ENCODE results near the gene MBLAC1.

MBLAC1 gene

DNA sequence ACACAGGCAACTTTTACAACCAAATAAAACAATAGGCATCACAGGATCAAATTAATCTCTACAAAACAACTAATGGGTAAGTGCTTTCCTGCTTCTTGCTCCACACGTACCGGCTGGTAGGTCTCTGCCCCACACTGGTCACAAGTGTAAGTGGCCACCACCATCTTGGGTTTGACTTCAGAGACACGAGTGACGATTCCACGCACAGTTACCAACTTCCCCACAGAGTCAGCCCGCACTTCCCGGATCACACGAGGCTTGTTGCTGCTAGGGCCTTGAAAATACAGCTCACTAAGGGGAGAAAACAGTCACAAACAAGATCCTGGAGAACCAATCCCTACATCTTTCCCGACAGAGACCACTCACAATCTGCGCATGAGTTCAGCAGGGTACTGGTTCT is 27.9 kb upstream of the MBLAC1 start:
- DNase-seq = no peak

- DNase-seq = no peak
These were observed 27.3 kb upstream of the MBLAC1 start for GRCh38 chr7:100099452-100099851.

DNA sequence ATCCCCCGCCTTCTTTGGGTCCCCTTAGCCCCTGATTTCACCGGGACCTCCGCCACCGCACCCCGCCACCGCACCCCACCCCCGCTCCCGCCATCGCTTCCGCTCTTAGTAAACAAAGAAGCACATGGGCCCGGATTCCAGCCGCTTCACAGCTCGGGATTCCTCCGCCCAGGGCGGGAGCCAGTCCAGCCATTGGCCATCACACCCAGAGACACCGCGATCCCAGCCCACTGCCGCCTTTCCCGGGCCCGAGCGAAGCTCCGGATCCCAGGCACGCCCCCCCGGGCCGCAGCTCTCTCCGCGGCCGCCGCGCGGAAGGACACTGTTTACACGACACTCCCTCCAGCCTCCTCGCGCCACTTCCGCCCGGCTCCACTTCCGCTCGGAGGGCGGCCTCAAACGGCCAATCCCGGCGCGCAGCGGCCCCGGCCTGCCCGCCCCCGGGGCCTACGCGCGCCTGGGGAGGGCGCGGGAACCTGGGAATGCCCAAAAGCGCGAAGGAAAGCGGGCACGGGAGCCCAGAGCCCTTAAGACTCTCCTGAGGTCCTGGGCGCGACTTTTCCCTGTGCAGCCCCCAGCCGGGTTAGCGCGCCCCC is 26.2 kb upstream of the MBLAC1 start:
- peak; percentile 97 to 98 for DNase-seq

DNA sequence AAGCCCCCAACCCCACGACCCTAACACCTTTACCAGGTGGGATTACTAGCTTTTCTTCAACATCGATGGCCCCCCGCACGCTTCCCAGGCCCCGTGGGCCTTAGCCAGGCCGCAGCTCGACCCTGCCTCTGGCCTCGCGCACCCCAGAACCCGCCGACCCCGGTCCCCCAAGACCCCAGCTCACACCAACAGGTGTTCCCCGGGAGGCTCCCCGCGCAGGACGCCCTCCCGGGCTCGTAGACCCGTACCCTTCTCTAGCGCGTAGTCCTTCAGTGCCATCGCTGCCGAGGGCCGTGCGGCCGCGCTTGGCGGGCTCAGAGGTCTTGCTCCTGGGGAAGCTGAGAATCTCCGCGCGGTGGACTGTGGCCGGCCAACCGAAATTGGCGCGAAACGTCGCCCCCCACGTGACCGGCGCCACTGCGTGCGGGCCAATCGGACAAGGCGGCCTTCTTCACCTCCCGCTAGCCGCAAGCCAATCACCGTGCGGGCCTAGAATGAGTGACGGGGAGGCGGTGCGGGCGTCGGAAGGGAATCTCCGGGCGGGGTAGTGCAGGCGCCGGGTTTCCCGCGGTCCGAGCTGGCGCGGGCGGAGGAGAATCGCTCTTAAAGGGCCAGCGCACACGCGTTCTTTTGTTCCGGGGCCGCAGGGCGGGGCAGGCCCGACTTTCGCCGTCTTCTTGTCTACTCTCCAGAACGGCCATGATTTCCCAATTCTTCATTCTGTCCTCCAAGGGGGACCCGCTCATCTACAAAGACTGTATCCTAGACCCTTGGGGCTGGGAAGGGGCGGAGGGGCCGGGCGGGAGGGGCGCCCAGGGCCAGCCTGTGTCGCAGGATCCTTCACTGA is 25.5 kb upstream of the MBLAC1 start, which contains the start of the genes AP4M1 and MCM7:
Gene AP4M1 (plus strand): TSS at position 628 of the 847 bp plus-strand sequence. CDS start 72 bp downstream, at position 700.
Gene MCM7 (minus strand): TSS at position 382 of the 847 bp plus-strand sequence. CDS start 103 bp downstream, at position 279.
- DNase-seq = peak; percentile 99

GRCh38 chr7:100102950-100103840 is 23.6 kb upstream of the MBLAC1 start:
- DNase-seq = no peak

GRCh38 chr7:100105534-100105933 is 21.2 kb upstream of the MBLAC1 start:
- DNase-seq = no peak

DNA sequence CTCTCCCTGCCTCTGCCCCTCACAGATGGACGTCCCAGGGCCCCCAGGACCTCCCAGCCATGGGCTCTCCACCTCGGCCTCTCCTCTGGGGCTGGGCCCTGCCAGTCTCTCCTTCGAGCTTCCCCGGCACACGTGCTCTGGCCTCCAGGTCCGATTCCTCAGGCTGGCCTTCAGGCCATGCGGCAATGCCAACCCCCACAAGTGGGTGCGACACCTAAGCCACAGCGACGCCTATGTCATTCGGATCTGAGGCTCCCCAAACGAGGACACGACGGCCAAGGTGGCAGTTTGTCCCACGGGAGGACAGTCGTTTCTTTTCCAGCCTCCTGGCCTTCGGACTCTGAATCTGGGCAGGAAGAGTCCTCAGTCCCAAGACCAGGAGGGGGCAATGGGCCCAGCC is 20.1 kb upstream of the MBLAC1 start:
- no peak for DNase-seq

- no peak for DNase-seq
These were observed 19.5 kb upstream of the MBLAC1 start for GRCh38 chr7:100107125-100107737.

- no peak for DNase-seq
These were observed 18.9 kb upstream of the MBLAC1 start for GRCh38 chr7:100107890-100108289.

DNA sequence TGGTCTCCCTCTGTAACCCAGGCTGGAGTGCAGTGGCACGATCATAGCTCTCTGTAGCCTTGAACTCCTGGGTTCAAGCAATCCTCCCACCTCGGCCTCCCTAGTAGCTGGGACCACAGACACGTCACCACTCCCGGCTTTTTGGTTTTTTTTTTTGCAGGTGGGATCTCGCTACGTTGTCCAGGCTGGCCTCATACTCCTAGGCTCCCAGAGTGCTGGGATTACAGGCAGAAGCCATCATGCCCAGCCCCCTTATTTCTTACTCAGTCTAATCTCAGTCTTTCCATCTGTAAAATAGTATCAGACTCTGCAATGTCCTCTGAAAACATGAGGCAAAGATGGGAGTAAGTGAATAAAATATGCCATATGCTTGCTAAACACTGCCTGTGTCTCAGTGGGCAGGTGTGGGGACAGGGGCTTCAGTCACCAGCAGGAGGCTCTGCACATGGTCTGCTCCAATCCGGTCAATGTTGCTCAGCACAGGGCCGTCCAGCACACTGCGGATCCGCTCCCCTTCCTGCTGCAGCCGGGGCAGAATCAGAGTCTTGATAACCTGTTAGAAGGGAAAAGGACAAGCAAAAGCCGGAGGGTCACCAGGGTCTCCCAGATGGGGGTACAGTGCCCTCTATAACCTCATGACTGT is 17.1 kb upstream of the MBLAC1 start:
- DNase-seq = no peak

DNA sequence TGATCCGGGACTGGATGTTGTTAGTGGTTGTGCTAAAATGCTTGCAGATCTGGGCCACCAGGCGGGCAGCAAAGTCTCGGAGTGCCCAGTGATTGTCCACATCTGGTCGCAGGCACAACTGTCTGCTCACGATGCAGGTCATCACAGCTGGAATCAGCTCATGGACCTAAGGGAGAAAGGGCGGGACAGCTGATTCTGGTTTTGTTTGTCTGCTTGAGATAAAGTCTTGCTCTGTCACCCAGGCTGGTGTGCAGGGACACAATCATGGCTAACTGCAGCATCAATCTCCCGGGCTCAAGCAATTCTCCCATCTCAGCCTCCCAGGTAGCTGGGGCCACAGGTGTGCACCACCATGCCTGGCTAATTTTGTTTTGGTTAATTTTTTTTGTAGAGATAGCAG is 15.6 kb upstream of the MBLAC1 start:
- no peak for DNase-seq

DNA sequence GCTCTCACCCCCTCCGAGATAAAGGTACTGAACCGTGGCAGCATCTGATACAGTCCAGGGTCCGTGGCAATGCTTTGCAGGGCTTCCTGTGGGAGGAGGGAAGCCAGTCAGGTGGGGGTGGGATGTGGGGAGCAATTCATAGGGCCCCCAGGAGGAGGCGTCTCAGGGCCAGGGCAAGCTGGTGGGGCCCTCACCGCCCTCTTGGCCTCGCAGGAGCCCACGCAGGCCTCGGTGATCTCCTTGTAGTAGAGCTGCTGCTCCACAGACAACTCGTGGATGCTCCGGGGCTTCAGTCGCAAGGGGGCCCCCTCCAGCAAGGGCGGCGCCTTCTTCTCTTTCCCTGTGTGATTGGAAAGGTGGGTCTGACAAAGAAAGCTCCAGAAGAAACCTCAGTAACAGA is 14.9 kb upstream of the MBLAC1 start:
- no peak for DNase-seq

DNA sequence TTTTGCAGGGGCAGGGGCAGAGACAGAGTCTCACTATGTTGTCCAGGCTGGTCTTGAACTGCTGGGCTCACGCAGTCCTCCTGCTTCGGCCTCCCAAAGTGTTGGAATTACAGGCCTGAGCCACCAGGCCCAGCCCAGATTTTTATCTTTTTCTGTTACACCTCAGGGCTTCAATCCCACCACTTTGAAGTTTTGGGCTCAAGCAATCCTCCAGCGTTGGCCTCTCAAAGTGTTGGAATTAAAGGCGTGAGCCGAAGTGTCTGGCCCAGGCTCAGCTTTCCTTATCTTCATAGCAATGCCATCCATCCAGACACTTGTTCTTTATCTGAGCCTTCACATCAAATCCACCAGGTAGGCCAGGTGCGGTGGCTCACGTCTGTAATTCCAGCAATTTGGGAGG is 11.7 kb upstream of the MBLAC1 start:
- DNase-seq = no peak

GRCh38 chr7:100118388-100119071 is 8.2 kb upstream of the MBLAC1 start:
- no peak for DNase-seq

DNA sequence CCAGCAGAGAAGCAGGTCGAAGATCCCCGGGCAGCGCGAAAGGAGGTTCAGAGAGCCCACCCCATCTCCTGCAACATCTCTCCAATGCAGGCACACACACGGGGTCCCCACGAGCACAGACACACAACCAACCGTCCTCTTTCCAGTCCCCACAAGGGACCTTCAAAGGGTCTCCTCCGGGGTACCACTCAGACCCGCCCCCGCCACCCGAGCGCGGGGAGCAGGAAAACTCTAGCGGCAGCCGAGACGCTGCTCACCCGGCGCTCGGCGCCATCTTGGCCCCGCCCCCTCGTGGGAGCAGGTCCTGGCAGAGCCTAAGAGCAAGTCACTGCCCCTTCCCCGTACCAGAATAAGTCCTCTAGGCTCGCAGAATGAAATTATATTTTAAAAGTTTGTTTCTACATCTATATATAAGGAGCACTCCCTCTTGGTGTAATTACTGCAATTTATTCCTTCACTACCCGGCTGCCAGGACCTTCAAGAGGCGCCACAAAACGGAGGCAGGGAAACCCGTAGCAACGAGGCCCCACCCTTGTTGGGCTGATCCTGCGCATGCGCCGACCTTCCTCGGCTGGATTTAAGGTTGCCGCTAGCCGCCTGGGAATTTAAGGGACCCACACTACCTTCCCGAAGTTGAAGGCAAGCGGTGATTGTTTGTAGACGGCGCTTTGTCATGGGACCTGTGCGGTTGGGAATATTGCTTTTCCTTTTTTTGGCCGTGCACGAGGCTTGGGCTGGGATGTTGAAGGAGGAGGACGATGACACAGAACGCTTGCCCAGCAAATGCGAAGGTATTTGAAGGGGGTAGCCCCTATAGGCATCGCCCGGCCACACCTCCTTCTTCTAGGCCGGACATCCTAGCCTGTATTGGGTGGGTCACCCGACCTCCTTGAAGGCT is 7.4 kb upstream of the MBLAC1 start, which contains the start of the genes CNPY4 and TAF6:
Gene CNPY4 (plus strand): TSS at position 563 of the 898 bp plus-strand sequence. CDS start 111 bp downstream, at position 674.
Gene TAF6 (minus strand): TSS at position 287 of the 898 bp plus-strand sequence. CDS start 5,149 bp downstream, outside the sequence.
- peak; percentile 95 to 96 for DNase-seq

- DNase-seq = peak in 1 of 2 experiments; percentile 66
These were observed 6.6 kb upstream of the MBLAC1 start for GRCh38 chr7:100119970-100120732.

DNA sequence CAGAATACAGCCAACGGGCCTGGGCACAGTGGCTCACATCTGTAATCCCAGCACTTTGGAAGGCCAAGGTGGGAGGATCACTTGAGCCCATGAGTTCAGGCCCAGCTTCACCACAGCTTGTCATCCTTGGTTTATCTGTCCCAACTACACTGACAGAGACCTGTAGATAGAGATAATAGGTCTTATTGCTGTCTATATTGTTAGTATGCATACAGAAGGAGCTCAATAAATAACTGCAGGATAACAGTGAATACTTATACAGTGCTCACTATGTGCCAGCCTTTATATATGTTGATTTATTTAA is 6.1 kb upstream of the MBLAC1 start:
- DNase-seq = no peak

- peak; percentile 91 to 98 for DNase-seq
These were observed 4.7 kb upstream of the MBLAC1 start for GRCh38 chr7:100122067-100122466.

DNA sequence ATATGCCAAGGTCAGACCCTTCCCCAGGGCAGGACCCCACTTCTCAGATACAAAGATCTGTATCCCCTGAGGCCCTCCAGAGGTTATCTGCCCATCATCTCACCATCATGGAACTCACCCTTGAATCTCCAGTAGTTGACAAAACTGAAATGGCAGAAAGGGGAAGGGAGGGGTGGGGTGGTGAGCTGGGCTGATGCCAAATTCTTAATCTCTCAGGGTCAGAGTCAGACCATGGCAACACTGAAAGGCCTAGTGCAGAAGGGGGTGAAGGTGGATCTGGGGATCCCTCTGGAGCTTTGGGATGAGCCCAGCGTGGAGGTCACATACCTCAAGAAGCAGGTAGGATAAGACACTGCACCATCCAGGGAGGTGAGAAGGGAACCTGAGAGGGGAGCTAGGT is 4.2 kb upstream of the MBLAC1 start:
- DNase-seq = no peak
